NCI-H1930 (cell line): ENCODE data around the gene SDR39U1.

ENCODE experiments used
- DNase-seq, 2 experiments: peaks; one replicate each; lab custom pipeline; 2025; lab: John Stamatoyannopoulos, UW

Gene SDR39U1

DNA sequence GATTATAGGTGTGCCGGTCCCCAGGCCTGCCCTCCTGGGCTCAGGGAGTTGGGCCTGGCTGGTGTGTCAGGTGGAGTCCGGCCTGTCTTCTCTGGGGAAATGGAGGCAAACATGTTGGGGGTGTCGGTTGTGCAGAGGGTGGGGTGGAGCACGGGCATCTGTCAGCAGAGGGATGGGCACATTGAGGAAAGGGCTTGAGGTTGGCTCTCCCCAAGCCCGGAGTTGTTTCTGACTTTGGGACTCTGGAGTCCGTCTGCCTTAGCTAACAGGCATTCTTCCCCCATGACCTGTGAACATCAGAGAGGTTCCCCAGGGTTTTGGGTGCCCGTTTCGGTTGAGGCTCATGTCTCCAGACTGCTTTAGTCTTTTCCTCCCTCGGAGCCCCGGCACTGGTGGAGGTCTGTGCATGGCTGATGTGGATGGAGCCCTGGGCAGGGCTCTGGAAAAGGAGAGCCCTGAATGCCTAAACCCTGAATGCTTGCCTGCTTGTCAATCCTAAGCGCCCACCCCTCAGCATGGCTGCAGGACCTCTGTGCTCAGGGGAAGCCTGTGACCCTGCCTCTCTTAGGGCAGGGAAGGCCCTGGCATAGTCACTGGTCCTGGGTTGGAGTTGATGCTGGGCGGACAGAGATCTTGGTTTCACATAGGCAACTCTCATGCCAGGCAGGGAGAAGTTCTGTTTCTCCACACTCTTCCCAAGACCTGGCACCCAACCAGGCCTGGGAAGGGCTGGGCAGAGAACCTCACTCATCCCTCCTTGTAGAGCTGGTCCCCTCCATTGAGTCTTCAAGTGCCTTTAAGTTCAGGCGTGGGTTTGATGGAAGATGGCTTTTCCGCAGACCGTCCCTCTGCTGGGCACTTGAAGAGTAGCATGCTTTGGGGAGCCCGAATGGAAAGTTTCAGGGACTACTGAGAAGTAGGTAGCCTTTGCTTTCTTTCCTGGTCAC lies 30.9 kb downstream of the SDR39U1 start:
- no peak for DNase-seq

DNA sequence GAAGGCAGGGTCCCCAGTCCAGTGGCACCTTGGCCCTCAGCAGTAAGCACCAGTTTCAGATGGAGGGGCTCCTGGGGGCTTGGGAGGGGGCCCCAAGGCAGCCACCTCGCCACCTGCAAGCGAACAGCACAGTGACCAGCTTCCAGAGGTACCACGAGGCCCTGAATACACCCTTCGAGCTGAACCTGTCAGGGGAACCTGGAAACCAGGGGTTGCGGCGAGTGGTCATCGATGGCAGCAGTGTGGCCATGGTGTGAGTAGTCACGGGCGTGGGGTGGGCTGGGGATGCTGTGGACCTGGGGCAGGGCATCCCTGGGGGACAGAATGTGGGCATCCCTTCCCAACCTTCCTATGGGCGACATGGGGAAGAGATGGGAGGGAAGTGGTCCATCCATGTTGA lies 32.6 kb downstream of the SDR39U1 start:
- DNase-seq, result no peak

DNA sequence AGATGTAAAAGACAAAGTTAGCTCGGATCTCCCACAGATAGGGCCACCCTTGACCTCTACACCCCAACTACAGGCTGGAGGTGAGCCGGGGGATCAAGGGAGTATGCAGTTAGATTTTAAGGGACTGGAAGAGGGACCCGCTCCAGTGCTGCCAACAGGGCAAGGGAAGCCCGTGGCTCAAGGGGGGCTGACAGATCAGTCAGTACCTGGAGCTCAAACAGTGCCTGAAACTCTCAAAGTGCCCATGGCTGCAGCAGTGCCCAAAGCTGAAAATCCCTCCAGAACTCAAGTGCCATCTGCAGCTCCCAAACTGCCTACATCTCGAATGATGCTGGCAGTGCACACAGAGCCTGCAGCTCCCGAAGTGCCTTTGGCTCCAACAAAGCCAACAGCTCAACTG lies 33.4 kb downstream of the SDR39U1 start:
- DNase-seq, result no peak

DNA sequence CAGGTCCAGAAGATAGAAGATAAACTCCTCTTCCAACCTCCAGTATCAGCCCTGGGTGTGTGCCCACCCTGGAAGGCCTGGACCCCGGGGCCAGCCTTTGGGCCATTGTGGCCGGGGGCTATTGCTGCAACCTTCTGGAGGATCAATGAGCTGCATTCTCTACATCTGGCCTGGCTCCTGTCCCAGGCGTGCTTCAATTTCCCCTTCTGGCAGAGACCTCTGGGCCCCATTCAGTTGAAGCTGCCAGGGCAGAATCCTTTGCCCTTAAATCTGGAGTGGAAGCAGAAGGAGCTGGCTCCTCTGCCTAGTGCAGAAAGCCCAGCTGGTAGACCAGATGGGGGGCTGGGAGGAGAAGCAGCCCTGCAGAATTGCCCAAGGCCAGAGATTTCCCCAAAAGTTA lies 33.8 kb downstream of the SDR39U1 start:
- DNase-seq, result no peak

DNA sequence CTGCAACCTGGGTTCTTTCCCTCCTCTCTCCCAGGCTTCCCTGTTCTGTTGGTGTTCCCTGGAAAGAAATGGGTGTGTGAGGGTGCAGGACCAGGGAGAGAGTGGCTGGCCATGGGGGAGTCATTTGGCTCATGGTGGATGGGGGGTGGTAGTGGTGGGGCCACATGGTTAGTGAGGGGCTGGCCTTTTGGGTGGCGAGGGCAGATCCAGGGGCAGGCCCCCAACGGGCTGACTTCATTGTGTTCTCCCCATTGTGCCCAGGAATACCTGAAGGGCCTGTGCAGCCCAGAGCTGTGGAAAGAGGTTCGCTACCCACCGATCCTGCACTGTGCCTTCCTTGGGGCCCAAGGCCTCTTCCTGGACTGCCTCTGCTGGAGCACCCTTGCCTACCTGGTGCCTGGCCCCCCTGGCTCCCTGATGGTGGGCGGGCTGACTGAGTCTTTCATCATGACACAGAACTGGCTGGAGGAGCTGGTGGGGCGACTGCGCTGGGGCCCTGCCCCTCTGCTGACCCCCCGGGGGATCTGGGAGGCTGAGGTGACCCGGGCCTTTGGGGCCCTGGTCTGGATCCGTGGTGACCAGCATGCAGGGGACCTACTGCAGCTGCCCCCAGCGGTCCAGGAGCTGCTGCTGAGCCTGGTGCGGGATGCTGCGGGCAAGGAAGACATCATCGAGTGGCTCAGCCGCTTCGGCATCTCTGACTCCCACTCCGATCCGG lies 34.8 kb downstream of the SDR39U1 start:
- DNase-seq, result no peak

DNA sequence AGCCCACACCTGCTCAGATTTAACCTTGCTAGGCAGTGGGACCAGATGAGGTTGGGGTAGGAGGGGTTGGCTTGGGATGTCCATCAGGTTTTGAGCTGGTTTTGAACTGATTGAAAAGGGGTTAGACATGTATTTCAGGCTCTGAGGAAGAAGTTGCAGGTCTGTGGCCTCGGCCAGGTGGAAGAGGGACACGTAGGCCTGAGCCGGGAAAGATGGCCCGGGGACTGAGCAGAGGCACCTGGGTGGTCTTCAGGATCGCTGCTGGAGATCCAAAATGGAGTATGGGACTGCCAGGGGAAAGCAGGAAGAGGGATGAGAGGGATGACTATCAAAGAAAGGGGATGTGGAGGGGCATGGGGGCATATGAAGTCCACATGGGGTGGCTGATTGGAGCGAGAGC lies 36.2 kb downstream of the SDR39U1 start:
- no peak for DNase-seq

DNA sequence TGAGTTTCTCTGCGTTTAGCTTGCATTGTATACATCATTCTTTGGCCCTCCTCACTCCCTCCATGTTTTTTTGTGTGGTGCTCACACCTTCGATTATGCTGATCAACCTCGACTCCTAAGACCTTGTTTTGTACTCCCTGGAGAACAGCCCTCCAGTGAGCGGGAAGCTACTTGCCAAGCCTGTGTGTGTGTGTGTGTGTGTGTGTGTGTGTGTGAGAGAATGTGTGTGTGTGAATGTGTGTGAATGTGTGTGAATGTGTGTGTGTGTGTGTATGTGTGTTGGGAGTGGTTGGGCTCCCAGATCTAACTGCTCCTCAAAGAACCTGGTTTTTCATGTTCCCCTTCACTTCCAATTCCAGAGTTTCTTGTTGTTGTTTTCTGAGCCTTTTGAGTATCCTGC lies 37.8 kb downstream of the SDR39U1 start:
- no peak for DNase-seq

DNA sequence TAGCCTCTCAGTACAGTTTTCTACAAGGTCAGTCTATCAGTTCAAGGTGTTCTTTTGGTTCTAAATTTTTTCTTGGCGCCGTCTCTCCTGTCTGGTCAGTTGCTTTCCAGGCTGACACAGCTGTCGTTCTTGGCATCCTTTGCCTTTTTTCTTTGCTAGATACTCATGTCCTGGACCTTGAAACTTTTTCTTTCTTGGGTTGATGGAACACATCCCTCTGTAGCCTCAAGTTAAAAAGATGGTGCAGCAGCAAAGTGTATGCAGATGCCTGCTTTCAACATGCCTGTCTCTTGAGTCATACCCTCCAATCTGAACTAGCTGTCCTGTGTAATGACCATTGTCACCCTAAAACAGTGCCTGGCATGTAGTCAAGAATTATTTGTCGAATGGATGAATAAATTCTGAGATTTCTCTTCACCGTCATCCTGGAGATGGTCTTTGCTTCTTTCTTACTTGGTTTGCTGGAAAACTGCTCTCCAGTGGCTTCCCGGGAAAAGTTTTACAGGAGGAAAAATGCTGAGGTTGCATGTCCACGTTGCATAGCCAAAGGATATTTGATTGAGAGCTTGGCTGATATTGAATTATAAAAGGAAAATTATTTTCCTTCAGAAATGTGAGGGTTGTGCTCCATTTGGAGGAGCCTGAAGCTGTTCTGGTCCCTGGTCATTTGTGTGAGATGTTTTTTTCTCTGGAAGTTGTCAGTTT lies 39.1 kb downstream of the SDR39U1 start:
- DNase-seq, result no peak

DNA sequence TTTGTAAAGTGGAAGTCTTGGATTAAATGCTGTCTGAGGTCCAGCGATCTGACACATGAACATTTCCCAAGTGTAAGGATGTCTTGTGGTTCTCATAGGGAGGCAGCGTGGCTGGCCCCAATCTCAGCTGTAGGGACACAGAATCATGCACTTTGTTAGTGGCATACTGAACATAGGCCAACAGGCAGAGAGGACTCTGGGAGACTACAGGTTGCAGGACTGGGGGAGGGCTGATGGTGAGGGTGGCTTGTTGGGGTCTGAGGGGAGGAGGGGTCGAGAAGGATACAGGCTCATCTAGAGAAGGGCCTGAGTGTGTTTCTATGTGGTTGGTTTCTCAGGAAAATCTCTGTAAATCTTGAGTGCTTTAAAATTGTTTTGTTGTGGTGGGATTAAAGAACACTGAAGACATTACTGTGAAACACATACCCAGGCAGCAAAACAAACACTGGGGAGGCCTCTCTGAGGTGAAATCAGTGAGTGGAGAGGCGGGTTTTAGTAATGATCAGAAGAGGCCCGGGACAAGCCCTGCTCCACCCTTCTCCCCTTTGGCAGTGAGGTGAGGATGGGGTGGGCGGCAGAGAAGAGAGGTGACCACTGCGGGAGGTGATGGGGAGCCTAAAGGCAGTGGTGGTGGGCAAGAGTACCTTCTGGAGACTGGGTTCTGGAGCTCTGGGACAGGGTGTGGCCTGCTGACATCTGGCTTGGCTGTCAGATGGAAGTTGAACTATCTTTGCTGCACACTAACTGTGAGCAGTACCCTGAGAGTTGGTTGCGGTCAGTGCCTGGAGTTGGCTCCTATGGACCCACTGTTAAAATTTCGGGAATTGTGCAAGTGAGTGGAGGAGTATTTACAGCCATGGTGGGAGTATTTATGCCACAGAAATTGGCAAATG lies 40.5 kb downstream of the SDR39U1 start:
- DNase-seq, result no peak

DNA sequence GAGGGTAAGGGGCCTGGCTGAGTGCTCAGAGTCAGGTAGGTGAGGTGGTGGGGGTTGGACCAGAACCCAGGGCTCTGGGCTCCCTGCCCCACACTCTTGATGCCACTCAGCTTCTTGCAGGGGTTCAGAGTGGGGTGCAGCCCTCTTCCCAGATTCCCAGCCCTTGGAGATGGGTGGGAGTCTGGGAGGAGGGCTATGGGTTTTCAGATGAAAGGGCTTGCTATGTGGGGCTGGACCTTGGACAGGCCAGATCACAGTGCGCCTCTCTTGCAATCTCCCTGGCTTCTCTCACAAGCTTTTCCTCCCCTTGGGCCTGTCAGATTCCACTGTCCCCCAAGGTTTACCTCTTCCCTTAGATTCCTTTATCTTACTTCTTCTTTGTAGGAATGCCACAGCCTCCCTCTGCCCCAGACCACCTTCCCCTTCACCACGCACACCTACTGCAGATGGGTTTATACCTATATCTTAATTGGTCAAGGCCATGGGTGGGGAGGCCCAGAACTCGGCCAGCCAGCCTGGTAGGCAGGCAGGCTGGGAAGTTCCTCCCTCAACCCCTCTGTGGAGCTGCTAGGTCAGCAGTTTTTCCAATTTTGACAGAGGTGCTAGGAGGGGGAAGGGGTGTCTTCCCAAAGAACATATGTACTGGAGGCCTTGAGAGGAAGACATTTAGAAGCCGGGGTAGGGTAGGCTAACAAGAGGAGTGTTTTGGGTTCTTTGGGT lies 42.4 kb downstream of the SDR39U1 start:
- no peak for DNase-seq

DNA sequence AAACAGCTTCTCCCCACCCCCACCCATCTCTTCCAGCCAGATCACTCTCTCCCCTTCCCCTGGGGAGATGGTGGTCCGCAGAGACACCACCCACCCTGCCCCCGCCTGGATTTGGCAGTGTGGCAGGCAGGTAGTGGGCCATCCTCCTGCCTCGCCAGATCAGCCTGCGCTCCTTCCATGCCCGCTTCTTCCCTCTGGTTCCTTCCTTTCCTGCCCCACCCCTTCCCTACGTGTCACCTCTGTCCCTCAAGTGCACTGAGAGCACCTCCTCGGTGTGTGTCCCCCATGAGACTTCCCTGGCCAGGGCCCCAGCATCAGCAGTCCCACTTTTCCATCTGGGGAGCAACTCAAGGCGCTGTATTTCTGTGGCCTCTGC lies 43.1 kb downstream of the SDR39U1 start:
- no peak for DNase-seq

DNA sequence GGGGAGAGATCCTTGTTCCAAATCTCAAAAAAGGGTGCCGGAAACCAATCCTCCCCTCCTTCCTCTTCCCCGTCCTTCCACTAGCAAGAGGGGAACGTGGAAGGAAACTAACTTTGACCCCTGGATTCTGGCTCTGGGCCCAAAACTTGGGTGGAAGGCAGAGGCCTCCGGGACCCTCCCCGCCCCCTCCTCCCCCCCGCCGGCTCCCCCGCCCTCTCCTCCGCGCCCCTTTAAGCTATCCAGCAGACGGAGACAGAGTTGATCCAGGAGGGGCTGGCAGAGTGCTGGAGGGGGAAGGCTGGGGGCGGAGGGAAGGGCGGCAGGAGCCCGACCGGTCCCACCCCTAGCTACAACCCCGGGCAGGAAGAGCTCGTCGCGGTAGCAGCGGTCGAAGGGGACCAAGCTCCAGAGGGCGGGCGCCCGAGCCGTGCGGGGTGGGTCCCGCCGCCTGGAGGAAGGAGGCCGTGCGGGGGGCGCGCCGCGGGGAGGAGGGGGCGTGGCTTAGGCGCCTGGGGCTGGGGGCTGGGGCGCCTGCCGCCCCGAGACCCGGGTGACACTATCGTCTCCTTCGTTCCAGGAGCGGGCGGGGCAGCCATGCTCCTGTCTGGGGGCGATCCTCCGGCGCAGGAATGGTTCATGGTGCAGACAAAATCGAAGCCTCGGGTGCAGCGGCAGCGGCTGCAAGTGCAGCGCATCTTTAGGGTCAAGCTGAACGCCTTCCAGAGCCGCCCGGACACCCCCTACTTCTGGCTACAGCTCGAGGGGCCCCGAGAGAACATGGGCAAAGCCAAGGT lies 43.7 kb downstream of the SDR39U1 start, which contains the start of gene NYNRIN:
Gene NYNRIN (plus strand): TSS at position 351 of the 794 bp plus-strand sequence. CDS start 244 bp downstream, at position 595.
- no peak for DNase-seq

DNA sequence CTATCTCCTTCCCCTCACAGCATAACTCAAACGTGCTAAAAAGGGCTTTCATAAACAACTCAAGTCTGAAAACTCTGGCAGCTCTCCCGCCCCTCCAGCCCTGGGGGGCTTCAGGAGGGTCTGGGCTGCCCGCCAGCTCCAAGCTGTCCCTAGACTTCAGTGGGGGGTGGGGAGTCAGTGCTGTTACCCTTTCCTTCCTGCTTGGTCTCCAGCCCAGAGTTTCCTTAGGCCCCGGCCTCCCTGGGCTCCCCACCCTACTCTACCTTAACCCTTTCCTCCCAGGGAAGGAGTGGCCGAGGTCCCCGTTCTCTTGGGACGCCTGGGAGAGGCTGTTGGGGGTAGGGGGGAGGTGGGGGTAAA lies 44.3 kb downstream of the SDR39U1 start:
- no peak for DNase-seq

DNA sequence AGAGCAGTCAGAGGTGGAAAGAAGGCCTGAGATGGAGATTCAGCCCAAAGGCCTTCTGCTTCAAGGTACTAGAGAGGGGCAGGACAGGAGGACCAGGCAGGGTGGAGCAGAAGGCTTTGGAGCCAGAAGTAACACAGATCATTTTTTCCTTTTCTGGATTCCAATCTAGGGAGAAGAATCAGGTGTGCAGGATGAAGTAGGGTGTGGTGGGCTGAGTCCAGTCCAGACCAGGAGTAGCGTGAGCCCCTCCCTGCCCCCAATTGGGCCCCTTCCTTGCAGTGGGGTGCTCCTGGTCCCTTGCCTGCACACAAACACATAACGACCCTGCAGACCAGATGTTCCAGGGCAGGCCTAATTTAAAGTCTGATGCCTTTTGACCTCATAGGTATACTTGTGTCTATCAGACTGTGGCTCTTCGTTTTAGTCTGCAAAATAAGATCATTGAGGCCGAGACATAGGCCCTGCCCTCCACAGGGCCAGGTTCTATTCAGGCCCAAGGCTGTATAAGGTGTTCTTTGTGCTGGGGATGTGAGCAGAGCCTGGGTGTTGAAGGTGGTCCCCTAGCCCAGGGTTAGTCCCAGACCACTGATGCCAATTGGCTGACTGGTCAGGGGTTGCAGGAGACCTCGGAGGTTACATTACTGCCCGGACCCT lies 44.8 kb downstream of the SDR39U1 start:
- no peak for DNase-seq

DNA sequence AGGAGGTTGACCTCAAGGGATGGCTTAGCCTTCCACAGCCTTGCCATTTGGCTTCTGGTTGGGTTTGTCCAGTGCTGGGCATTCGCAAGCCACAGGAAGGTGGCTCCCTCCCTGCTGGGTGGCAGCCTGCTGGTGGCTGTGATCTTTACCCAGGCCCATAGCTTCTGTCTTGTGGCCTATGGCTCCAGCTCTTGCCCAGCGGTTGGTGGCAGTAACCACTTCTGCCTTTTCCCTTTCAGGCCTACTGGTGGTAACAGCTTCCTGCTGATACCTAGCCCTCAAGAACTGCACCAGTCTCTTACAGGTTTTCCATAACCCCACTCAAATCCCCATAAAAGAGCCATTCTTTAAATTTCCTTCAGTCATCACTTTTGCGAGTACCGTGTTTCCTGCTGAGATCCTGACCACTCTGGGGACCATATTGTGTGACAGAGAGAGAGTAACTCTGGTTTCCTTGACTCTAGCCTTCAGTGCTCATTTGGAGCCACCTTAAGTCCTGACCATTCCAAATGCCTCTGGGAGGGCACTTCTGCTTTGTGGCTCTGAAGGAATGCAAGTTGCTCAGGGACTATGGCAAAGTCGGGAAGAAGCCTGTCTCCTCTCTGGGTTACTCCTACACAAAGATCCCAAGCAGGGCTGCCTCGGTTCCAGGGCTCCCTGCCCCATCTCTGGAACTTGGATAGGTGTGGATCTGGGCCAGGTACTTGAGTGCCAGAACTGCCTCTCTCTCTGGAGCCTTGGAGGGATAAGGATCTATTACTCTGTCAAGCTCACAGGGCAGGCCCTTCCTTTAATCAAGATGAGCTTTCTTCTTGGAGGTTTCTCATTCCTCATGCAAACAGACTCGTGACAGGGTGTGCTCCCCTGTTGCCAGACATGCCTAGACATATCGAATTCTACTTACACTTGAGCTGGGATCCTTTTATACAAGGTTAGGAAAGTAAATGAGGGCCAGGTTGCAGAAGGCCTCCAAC lies 46.7 kb downstream of the SDR39U1 start:
- DNase-seq, result no peak

DNA sequence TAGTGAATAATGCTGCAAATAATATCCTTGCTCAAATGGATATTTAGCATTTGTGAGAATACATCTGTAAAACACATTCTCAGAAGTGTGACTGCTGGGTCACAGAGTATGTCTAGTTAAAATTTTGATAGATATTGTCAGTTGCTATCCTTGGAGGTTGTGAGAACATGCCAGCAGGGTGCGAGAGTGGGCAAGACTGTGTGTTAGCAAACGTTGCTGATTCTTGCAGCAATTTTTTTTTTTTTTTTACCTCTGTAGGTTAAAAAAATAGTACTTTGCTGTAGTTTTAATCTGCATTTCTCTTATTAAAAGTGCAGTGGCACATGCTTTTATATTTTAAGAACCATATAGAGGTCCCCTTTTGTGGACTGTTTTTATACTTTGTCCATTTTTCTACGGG lies 48.3 kb downstream of the SDR39U1 start:
- DNase-seq, result no peak

DNA sequence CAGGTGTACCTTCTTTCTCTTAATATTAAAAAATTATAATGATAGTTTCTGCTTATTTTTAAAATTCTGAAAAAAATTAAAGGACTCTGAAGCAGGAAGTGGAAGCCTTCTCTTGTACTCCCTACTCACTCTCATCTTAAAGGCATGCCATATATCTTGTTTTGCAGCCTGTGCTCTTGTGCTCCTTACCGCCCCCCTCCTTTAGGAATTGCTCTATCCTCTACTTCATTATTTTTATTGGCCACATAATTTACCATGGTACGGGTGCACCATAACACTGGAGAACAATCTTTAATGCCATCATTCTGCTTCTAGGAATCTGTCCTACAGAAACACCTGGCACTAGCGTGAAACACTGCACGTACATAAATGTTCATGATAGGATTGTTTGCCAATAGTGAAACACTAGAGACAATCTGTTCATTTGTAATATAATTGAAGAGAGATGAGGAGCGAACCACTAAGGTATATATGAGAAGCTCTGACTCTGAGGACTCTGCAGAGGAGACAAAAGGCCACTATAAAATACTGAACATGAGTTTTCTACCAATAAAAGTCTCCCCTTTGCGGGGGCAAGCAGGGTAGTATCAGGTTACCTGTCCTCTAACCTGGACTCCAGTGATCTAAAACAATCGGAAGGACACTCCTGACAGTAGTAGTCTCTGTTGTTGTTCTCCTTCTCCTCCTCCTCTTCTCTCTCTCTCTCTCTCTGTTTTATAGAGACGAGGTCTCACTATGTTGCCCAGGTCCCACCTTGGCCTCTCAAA lies 50.1 kb downstream of the SDR39U1 start:
- DNase-seq, result no peak
